Gastrocnemius medialis (tissue), 4 donors: ENCODE results near the gene ZNF195.

Experiments
- POLR2A ChIP-seq, 2 donors: fragments of 450-650 bp; IDR thresholded peaks; one replicate each; pipeline ENCODE4 v1.6.1; 2017; ENCODE audit warnings: antibody characterized with exemption in 2 of 2, mild to moderate bottlenecking in 2 of 2, moderate library complexity in 2 of 2
- TF ChIP-seq, protein P1 (sequence below), 5 experiments: fragments of 450-650 bp in 3 of 5; fragments of 200-600 bp in 2 of 5; sonication (generic) in 2 of 5; IDR thresholded peaks in 4 of 5; conservative IDR thresholded peaks in 1 of 5; 1 replicate in 4 of 5; 2 replicates in 1 of 5; pipeline ENCODE4 v1.5.1; 2016 to 2019; ENCODE audit warnings: antibody characterized with exemption in 5 of 5, mild to moderate bottlenecking in 3 of 5, moderate library complexity in 3 of 5

DNA sequence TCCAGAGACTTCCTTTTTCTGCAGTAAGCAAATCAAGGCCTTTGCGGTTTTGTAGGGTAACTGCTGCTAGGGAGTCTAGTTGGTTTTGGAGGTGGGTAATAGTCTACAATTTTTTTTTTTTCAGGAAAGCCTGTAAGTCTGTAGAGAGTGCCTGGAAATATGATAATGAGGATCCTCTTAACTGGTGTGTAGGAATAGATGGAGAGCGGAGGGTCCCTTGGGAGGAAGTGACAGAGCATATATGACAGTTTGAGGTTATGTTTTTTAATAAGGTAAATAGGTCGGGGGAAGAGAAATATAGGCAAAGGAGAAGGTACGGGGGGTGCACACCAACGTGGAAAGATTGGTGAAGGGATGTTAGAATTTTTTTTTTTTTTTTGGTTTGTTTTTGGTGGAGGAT lies 25.9 kb downstream of the ZNF195 start:
- TF ChIP-seq, protein P1, sequence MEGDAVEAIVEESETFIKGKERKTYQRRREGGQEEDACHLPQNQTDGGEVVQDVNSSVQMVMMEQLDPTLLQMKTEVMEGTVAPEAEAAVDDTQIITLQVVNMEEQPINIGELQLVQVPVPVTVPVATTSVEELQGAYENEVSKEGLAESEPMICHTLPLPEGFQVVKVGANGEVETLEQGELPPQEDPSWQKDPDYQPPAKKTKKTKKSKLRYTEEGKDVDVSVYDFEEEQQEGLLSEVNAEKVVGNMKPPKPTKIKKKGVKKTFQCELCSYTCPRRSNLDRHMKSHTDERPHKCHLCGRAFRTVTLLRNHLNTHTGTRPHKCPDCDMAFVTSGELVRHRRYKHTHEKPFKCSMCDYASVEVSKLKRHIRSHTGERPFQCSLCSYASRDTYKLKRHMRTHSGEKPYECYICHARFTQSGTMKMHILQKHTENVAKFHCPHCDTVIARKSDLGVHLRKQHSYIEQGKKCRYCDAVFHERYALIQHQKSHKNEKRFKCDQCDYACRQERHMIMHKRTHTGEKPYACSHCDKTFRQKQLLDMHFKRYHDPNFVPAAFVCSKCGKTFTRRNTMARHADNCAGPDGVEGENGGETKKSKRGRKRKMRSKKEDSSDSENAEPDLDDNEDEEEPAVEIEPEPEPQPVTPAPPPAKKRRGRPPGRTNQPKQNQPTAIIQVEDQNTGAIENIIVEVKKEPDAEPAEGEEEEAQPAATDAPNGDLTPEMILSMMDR (IDR thresholded peaks at IDR 0.05 in 4 of 5, conservative IDR thresholded peaks at IDR 0.05 in 1 of 5): no peak
- no peak for TF ChIP-seq POLR2A (IDR thresholded peaks at IDR 0.05)
